DND-41 (cell line): ENCODE measurements around the gene FKBP8.

ENCODE experiments used
- CTCF ChIP-seq: IDR thresholded peaks from 2 replicates; pipeline ENCODE4 v1.5.1; 2012; ENCODE audit warnings: borderline replicate concordance, low read length, moderate library complexity, mild to moderate bottlenecking; ENCODE audit not compliant: poor library complexity, severe bottlenecking; ENCODE audit errors: extremely low read depth
- EZH2 ChIP-seq: IDR thresholded peaks from 3 replicates; pipeline ENCODE4 v1.6.1; 2012; ENCODE audit warnings: borderline replicate concordance, low read depth, mild to moderate bottlenecking, moderate library complexity, low read length, inconsistent platforms; ENCODE audit not compliant: severe bottlenecking

GRCh38 chr19:18495204-18495911 lies 48.0 kb downstream of the FKBP8 start:
- no peak for TF ChIP-seq EZH2
- TF ChIP-seq CTCF: no peak
